ENCODE measurements around the gene GABBR2.

GRCh38 chr9:98300611-98301010 lies 408.1 kb downstream of the GABBR2 start:
- TF ChIP-seq CTCF (conservative IDR thresholded peaks at IDR 0.05; ENCODE audit: low read depth in 2 of 2) (no peak), POLR2AphosphoS5 (IDR thresholded peaks at IDR 0.05; ENCODE audit: low read depth) (no peak)

Data from GM23338 (cell line).